Keratinocyte (primary cell): ENCODE data around the gene WDR91. TPM values are rescaled to one million over a fixed set of nuclear protein-coding genes. Genes with fewer than 3 reads are reported as not detected.
A peak's percentile ranks its signal among the peaks of the same experiment; 100 is the strongest.

Experiments
- DNase-seq: peaks from one replicate; pipeline ENCODE4 v3.0.0-alpha.2; 2011; ENCODE audit warnings: low read depth, missing footprints, low spot score
- FAIRE-seq: peaks from 2 replicates; lab custom pipeline; 2011; peaks lifted over from hg19 to GRCh38; lab: Jason Lieb, UNC
- H2AFZ ChIP-seq: 2 replicates; pipeline ENCODE4 v1.6.0; 2012; ENCODE audit warnings: low read length, control low read depth, inconsistent platforms; ENCODE audit not compliant: control insufficient read depth
- H3K27ac ChIP-seq: 2 replicates; pipeline ENCODE4 v1.5.1; 2011; ENCODE audit warnings: low read length; ENCODE audit not compliant: control insufficient read depth, insufficient read depth
- H3K27me3 ChIP-seq: 3 replicates; pipeline ENCODE4 v1.6.0; 2011; ENCODE audit warnings: low read length; ENCODE audit not compliant: control insufficient read depth, insufficient read depth; ENCODE audit errors: extremely low read depth
- H3K36me3 ChIP-seq, 2 experiments: 2 replicates in 1 of 2; 3 replicates in 1 of 2; pipeline ENCODE4 v1.5.1; 2011; ENCODE audit warnings: low read length in 2 of 2, mild to moderate bottlenecking in 1 of 2; ENCODE audit not compliant: control insufficient read depth in 2 of 2, insufficient read depth in 2 of 2; ENCODE audit errors: extremely low read depth in 1 of 2
- H3K4me1 ChIP-seq: 3 replicates; pipeline ENCODE4 v1.5.1; 2011; ENCODE audit warnings: low read length; ENCODE audit not compliant: control insufficient read depth, insufficient read depth; ENCODE audit errors: extremely low read depth
- H3K4me2 ChIP-seq: 3 replicates; pipeline ENCODE4 v1.6.0; 2011; ENCODE audit warnings: low read depth, low read length; ENCODE audit not compliant: control insufficient read depth, insufficient read depth; ENCODE audit errors: extremely low read depth
- H3K4me3 ChIP-seq, 3 experiments: fragments of 200-600 bp in 1 of 3; sonication (generic) in 1 of 3; 2 replicates in 2 of 3; 3 replicates in 1 of 3; pipeline ENCODE4 v1.5.1; 2011 to 2016; ENCODE audit warnings: low read length in 3 of 3, mild to moderate bottlenecking in 3 of 3, control low read depth in 2 of 3, inconsistent platforms in 1 of 3, low read depth in 1 of 3, mixed read lengths in 1 of 3, mixed run types in 1 of 3, moderate library complexity in 1 of 3; ENCODE audit not compliant: control insufficient read depth in 2 of 3, insufficient read depth in 2 of 3; ENCODE audit errors: extremely low read depth in 1 of 3
- H3K79me2 ChIP-seq: 2 replicates; pipeline ENCODE4 v1.6.0; 2012; ENCODE audit warnings: low read length; ENCODE audit not compliant: control insufficient read depth, insufficient read depth
- H3K9ac ChIP-seq: 3 replicates; pipeline ENCODE4 v1.6.0; 2011; ENCODE audit warnings: low read length; ENCODE audit not compliant: control insufficient read depth, insufficient read depth; ENCODE audit errors: extremely low read depth
- H3K9me1 ChIP-seq: 3 replicates; pipeline ENCODE4 v1.6.0; 2011; ENCODE audit warnings: low read length; ENCODE audit not compliant: control insufficient read depth, insufficient read depth; ENCODE audit errors: extremely low read depth
- H3K9me3 ChIP-seq: 2 replicates; pipeline ENCODE4 v1.5.1; 2012; ENCODE audit warnings: low read depth, low read length; ENCODE audit not compliant: control insufficient read depth
- H4K20me1 ChIP-seq: 3 replicates; pipeline ENCODE4 v1.6.0; 2011; ENCODE audit warnings: low read length; ENCODE audit not compliant: control insufficient read depth, insufficient read depth; ENCODE audit errors: extremely low read depth
- CTCF ChIP-seq, 3 experiments: IDR thresholded peaks in 1 of 3; conservative IDR thresholded peaks in 1 of 3; optimal IDR thresholded peaks in 1 of 3; 2 replicates in 2 of 3; 3 replicates in 1 of 3; pipeline versions ENCODE3 to v1.5.1; 2011; ENCODE audit warnings: low read length in 3 of 3, mild to moderate bottlenecking in 3 of 3, moderate library complexity in 2 of 3, control low read depth in 1 of 3, inconsistent platforms in 1 of 3; ENCODE audit not compliant: insufficient read depth in 2 of 3; ENCODE audit errors: extremely low read depth in 1 of 3
- EZH2 ChIP-seq: IDR thresholded peaks from one replicate; pipeline ENCODE4 v1.6.1; 2012; ENCODE audit warnings: inconsistent platforms, mild to moderate bottlenecking, low read length, moderate library complexity
- dilution Hi-C: fragments of 300-500 bp; cut with MboI; formaldehyde crosslinking; loops from one replicate; pipeline ENCODE4 v1.7.0; 2020; ENCODE audit warnings: low sequenced_read_pairs; ENCODE audit not compliant: extremely low pct_ligation_motif_present
- polyA plus RNA-seq, 5 experiments: library from polyadenylated mRNA; depleted of rRNA in 3 of 5; stranded (reverse) in 3 of 5; stranded (forward) in 1 of 5; unstranded in 1 of 5; fragments of >200 nt; gene quantifications; 1 replicate in 1 of 5; 2 replicates in 3 of 5; 3 replicates in 1 of 5; pipeline versions ENCODE4 v1.2.1 to v1.2.3, GENCODE V29; 2011 to 2012; ENCODE audit warnings: missing spikeins in 2 of 5, low read depth in 1 of 5, low replicate concordance in 1 of 5

Gene WDR91
- polyA plus RNA-seq, 1 donor (not counting 4 experiments of a cell fraction or from before 2014, with no cell fraction given), result 22.5 TPM

- Histone ChIP-seq H3K27me3 (no peaks in the 10 kb centered on the region), H3K9me1 (peaks cover 2% of the 10 kb centered on the region), H3K9me3 (no peaks in the 10 kb centered on the region), H3K4me1 (peaks cover 55% of the 10 kb centered on the region), H3K27ac (peak overlapping the region; percentile 62), H3K4me3 (peak overlapping the region in 2 of 3 experiments; percentile 20 to 48), H3K79me2 (peaks cover 3% of the 10 kb centered on the region), H2AFZ (peak overlapping the region; percentile 10), H3K4me2 (peak overlapping the region; percentile 59), H4K20me1 (no peaks in the 10 kb centered on the region), H3K9ac (no peak overlapping the region), H3K36me3 (peaks cover 22 to 35% of the 10 kb centered on the region in 2 experiments)
- no peak for TF ChIP-seq EZH2
- TF ChIP-seq CTCF (optimal IDR thresholded peaks at IDR 0.05 in 1 of 3, IDR thresholded peaks at IDR 0.05 in 1 of 3, conservative IDR thresholded peaks at IDR 0.05 in 1 of 3; ENCODE audit: extremely low read depth in 1 of 3, insufficient read depth in 2 of 3, low read length in 3 of 3), result no peak
- FAIRE-seq, result peak; percentile 80
- no peak for DNase-seq
- dilution Hi-C loops, result no loop called here
These were observed 20.6 kb downstream of the WDR91 start for GRCh38 chr7:135190703-135191102.

- TF ChIP-seq CTCF (optimal IDR thresholded peaks at IDR 0.05 in 1 of 3, IDR thresholded peaks at IDR 0.05 in 1 of 3, conservative IDR thresholded peaks at IDR 0.05 in 1 of 3; ENCODE audit: extremely low read depth in 1 of 3, insufficient read depth in 2 of 3, low read length in 3 of 3), result no peak
- TF ChIP-seq EZH2, result no peak
- H3K27ac ChIP-seq, result peak overlapping the region; percentile 62
- H3K4me3 ChIP-seq, result peak overlapping the region in 1 of 3 experiments; percentile 48
- H4K20me1 ChIP-seq, result no peaks in the 10 kb centered on the region
- H2AFZ ChIP-seq, result no peak overlapping the region
- peak; percentile 46 for FAIRE-seq
- H3K79me2 ChIP-seq, result peaks cover 3% of the 10 kb centered on the region
- H3K9me3 ChIP-seq, result no peaks in the 10 kb centered on the region
- DNase-seq, result no peak
- H3K4me1 ChIP-seq, result peaks cover 55% of the 10 kb centered on the region
- dilution Hi-C loops, result no loop called here
- H3K4me2 ChIP-seq, result peak overlapping the region; percentile 59
- H3K9ac ChIP-seq, result no peak overlapping the region
- peaks cover 24 to 36% of the 10 kb centered on the region in 2 experiments for H3K36me3 ChIP-seq
- peaks cover 2% of the 10 kb centered on the region for H3K9me1 ChIP-seq
- H3K27me3 ChIP-seq, result no peaks in the 10 kb centered on the region
These were observed 21.4 kb downstream of the WDR91 start for GRCh38 chr7:135189961-135190360.
